ENCODE results near the gene UBR3. TPM values are rescaled to one million over a fixed set of nuclear protein-coding genes. Genes with fewer than 3 reads are reported as not detected.
"Not testable (repeated sequence)": the region's sequence is repeated elsewhere in the genome, so short reads cannot be mapped to it uniquely, and the experiment has no call there.

The UBR3 gene
- total RNA-seq, 1 donor from 2014 or later, result 23.0 TPM

GRCh38 chr2:169849710-169850109 is 22.5 kb downstream of the UBR3 start:
- TF ChIP-seq CTCF (IDR thresholded peaks at IDR 0.05; ENCODE audit: insufficient read depth, low read length, poor library complexity, severe bottlenecking), result no peak
- no peak overlapping the region for H3K4me3 ChIP-seq (ENCODE audit: low read depth, low read length)
- no peaks in the 10 kb centered on the region for H3K36me3 ChIP-seq (ENCODE audit: control insufficient read depth, insufficient read depth, low read length)
- DNase-seq (ENCODE audit: low read depth), result no peak
- H3K27me3 ChIP-seq (ENCODE audit: control insufficient read depth, insufficient read depth, low read length), result no peaks in the 10 kb centered on the region

- DNase-seq (ENCODE audit: low read depth), result no peak
- Histone ChIP-seq H3K4me3 (ENCODE audit: low read depth, low read length) (no peak overlapping the region), H3K36me3 (ENCODE audit: control insufficient read depth, insufficient read depth, low read length) (no peaks in the 10 kb centered on the region), H3K27me3 (ENCODE audit: control insufficient read depth, insufficient read depth, low read length) (no peaks in the 10 kb centered on the region)
- TF ChIP-seq CTCF (IDR thresholded peaks at IDR 0.05; ENCODE audit: insufficient read depth, low read length, poor library complexity, severe bottlenecking), result no peak
Observed at GRCh38 chr2:169853041-169853668, 25.9 kb downstream of the UBR3 start.

GRCh38 chr2:169855281-169856258 is 28.3 kb downstream of the UBR3 start:
- H3K4me3 ChIP-seq (ENCODE audit: low read depth, low read length); H3K36me3 ChIP-seq (ENCODE audit: control insufficient read depth, insufficient read depth, low read length); H3K27me3 ChIP-seq (ENCODE audit: control insufficient read depth, insufficient read depth, low read length); DNase-seq (ENCODE audit: low read depth): not testable (repeated sequence)

- DNase-seq (ENCODE audit: low read depth), result no peak
- Histone ChIP-seq H3K4me3 (ENCODE audit: low read depth, low read length) (no peak overlapping the region), H3K27me3 (ENCODE audit: control insufficient read depth, insufficient read depth, low read length) (no peaks in the 10 kb centered on the region), H3K36me3 (ENCODE audit: control insufficient read depth, insufficient read depth, low read length) (no peaks in the 10 kb centered on the region)
- TF ChIP-seq CTCF (IDR thresholded peaks at IDR 0.05; ENCODE audit: insufficient read depth, low read length, poor library complexity, severe bottlenecking), result no peak
Observed at GRCh38 chr2:169859423-169859822, 32.2 kb downstream of the UBR3 start.

GRCh38 chr2:169860149-169860548 is 32.9 kb downstream of the UBR3 start:
- Histone ChIP-seq H3K36me3 (ENCODE audit: control insufficient read depth, insufficient read depth, low read length) (no peaks in the 10 kb centered on the region), H3K4me3 (ENCODE audit: low read depth, low read length) (no peak overlapping the region), H3K27me3 (ENCODE audit: control insufficient read depth, insufficient read depth, low read length) (no peaks in the 10 kb centered on the region)
- no peak for TF ChIP-seq CTCF (IDR thresholded peaks at IDR 0.05; ENCODE audit: insufficient read depth, low read length, poor library complexity, severe bottlenecking)
- no peak for DNase-seq (ENCODE audit: low read depth)

- Histone ChIP-seq H3K4me3 (ENCODE audit: low read depth, low read length) (no peak overlapping the region), H3K27me3 (ENCODE audit: control insufficient read depth, insufficient read depth, low read length) (no peaks in the 10 kb centered on the region), H3K36me3 (ENCODE audit: control insufficient read depth, insufficient read depth, low read length) (no peaks in the 10 kb centered on the region)
- no peak for DNase-seq (ENCODE audit: low read depth)
- no peak for TF ChIP-seq CTCF (IDR thresholded peaks at IDR 0.05; ENCODE audit: insufficient read depth, low read length, poor library complexity, severe bottlenecking)
Observed at GRCh38 chr2:169862816-169863215, 35.6 kb downstream of the UBR3 start.

All from kidney epithelial cell (primary cell).